HepG2 (cell line): ENCODE data around the gene PTPN18. TPM values are rescaled to one million over a fixed set of nuclear protein-coding genes. Genes with fewer than 3 reads are reported as not detected.
A peak's percentile ranks its signal among the peaks of the same experiment; 100 is the strongest.

Source experiments
- ARID2 ChIP-seq: sonication (generic); formaldehyde crosslinking; IDR thresholded peaks from 2 replicates; pipeline ENCODE4 v1.8.1; 2022; ENCODE audit warnings: mild to moderate bottlenecking, missing genetic modification reagents, borderline replicate concordance
- GATAD1 ChIP-seq: IDR thresholded peaks from 2 replicates; pipeline ENCODE4 v1.6.1; 2016; ENCODE audit warnings: missing genetic modification reagents, missing compliant biosample characterization
- GZF1 ChIP-seq: sonication (generic); formaldehyde crosslinking; IDR thresholded peaks from 2 replicates; pipeline ENCODE4 v1.5.1; 2020; ENCODE audit warnings: mild to moderate bottlenecking, missing genetic modification reagents
- HBP1 ChIP-seq: IDR thresholded peaks from 2 replicates; pipeline ENCODE4 v1.6.1; 2016; ENCODE audit warnings: low read depth, control low read depth
- MAFF ChIP-seq: IDR thresholded peaks from 2 replicates; pipeline ENCODE4 v1.6.1; 2011; ENCODE audit warnings: low read depth, low read length, improper control_type of control experiment
- MYC ChIP-seq: sonication (generic); formaldehyde crosslinking; IDR thresholded peaks from 2 replicates; pipeline ENCODE4 v1.9.0; 2021; ENCODE audit warnings: missing genetic modification reagents, borderline replicate concordance
- NKX3-1 ChIP-seq: sonication (generic); formaldehyde crosslinking; IDR thresholded peaks from 2 replicates; pipeline ENCODE4 v1.5.0; 2020; ENCODE audit warnings: missing genetic modification reagents
- NR1H2 ChIP-seq: sonication (generic); formaldehyde crosslinking; IDR thresholded peaks from 2 replicates; pipeline ENCODE4 v1.8.1; 2022; ENCODE audit warnings: low read depth, missing genetic modification reagents, borderline replicate concordance
- SAFB2 ChIP-seq: sonication (generic); formaldehyde crosslinking; IDR thresholded peaks from 2 replicates; pipeline ENCODE4 v1.5.1; 2020; ENCODE audit warnings: missing genetic modification reagents, low read depth, mild to moderate bottlenecking, borderline replicate concordance
- TBX3 ChIP-seq: fragments of 450-650 bp; IDR thresholded peaks from 2 replicates; pipeline ENCODE4 v1.6.1; 2017; ENCODE audit warnings: antibody characterized with exemption, mild to moderate bottlenecking, inconsistent platforms, borderline replicate concordance
- TOPORS ChIP-seq: sonication (generic); formaldehyde crosslinking; IDR thresholded peaks from 2 replicates; pipeline ENCODE4 v1.8.0; 2023; ENCODE audit warnings: mild to moderate bottlenecking, missing genetic modification reagents
- ZBTB25 ChIP-seq: IDR thresholded peaks from 2 replicates; pipeline ENCODE4 v1.6.1; 2018; ENCODE audit warnings: missing genetic modification reagents
- ZFX ChIP-seq: sonication (generic); formaldehyde crosslinking; IDR thresholded peaks from 2 replicates; pipeline ENCODE4 v1.4.0; 2020; ENCODE audit warnings: mild to moderate bottlenecking, low read depth, missing genetic modification reagents, moderate library complexity
- ZGPAT ChIP-seq: IDR thresholded peaks from 2 replicates; pipeline ENCODE4 v1.6.1; 2016; ENCODE audit warnings: mild to moderate bottlenecking
- ZKSCAN5 ChIP-seq: sonication (generic); formaldehyde crosslinking; IDR thresholded peaks from 2 replicates; pipeline ENCODE4 v1.5.1; 2020; ENCODE audit warnings: mild to moderate bottlenecking, missing genetic modification reagents
- ZMYM4 ChIP-seq: sonication (generic); formaldehyde crosslinking; IDR thresholded peaks from 2 replicates; pipeline ENCODE4 v1.8.1; 2023; ENCODE audit warnings: mild to moderate bottlenecking, missing genetic modification reagents
- ZNF101 ChIP-seq: sonication (generic); formaldehyde crosslinking; IDR thresholded peaks from 2 replicates; pipeline ENCODE4 v1.4.0; 2020; ENCODE audit warnings: mild to moderate bottlenecking, low read depth, missing genetic modification reagents, borderline replicate concordance
- ZNF224 ChIP-seq: sonication (generic); formaldehyde crosslinking; IDR thresholded peaks from 2 replicates; pipeline ENCODE4 v1.5.0; 2020; ENCODE audit warnings: mild to moderate bottlenecking, missing genetic modification reagents
- ZNF251 ChIP-seq: sonication (generic); formaldehyde crosslinking; IDR thresholded peaks from 2 replicates; pipeline ENCODE4 v1.9.0; 2021; ENCODE audit warnings: mild to moderate bottlenecking, missing genetic modification reagents
- polyA plus RNA-seq, 8 experiments: library from polyadenylated mRNA; depleted of rRNA in 3 of 8; stranded (reverse) in 7 of 8; unstranded in 1 of 8; fragments of >200 nt; fragmentation: Illumina TruSeq in 4 of 8; extraction: Trizol in 4 of 8; gene quantifications; 2 replicates each; pipeline versions ENCODE4 v1.2.1 to v1.2.3, GENCODE V29; 2011 to 2016; ENCODE audit warnings: low read depth in 4 of 8, missing spikeins in 1 of 8, mixed read lengths in 1 of 8; ENCODE audit not compliant: insufficient read depth in 1 of 8
- total RNA-seq, 5 experiments: library from RNA; depleted of rRNA; stranded (reverse); fragments of >200 nt; fragmentation: Illumina TruSeq; extraction: Trizol; gene quantifications; 2 replicates each; pipeline ENCODE4 v1.2.3, GENCODE V29; 2016; ENCODE audit warnings: low read depth in 1 of 5
- TF ChIP-seq, protein P1 (sequence below): sonication (generic); formaldehyde crosslinking; IDR thresholded peaks from 2 replicates; pipeline ENCODE4 v1.5.1; 2020; ENCODE audit warnings: missing genetic modification reagents, mild to moderate bottlenecking, borderline replicate concordance

PTPN18 gene
- total and polyA plus RNA-seq, 2 of the 13 experiments (the other 11 are each of a cell fraction or from before 2014, with no cell fraction given), result 14.8 to 39.6 TPM

- TF ChIP-seq ZNF224 (CRISPR knock-in tag) (no peak), ZKSCAN5 (CRISPR knock-in tag) (peak; percentile 75; the same call in 1 of the 2 replicates), ARID2 (CRISPR knock-in tag) (peak; percentile 81; the same call in 1 of the 2 replicates), ZBTB25 (CRISPR knock-in tag) (0 out of 2 replicates have a peak, but pooled peaks have one; percentile 27), TBX3 (no peak), ZFX (0 out of 2 replicates have a peak, but pooled peaks have one; percentile 35), HBP1 (0 out of 2 replicates have a peak, but pooled peaks have one; percentile 25), ZGPAT (CRISPR knock-in tag) (peak; percentile 69; the same call in 1 of the 2 replicates), NKX3-1 (peak; percentile 49; the same call in 1 of the 2 replicates), TOPORS (CRISPR knock-in tag) (peak; percentile 78; the same call in 1 of the 2 replicates), ZMYM4 (peak; percentile 77), MAFF (no peak), ZNF251 (no peak), GZF1 (CRISPR knock-in tag) (0 out of 2 replicates have a peak, but pooled peaks have one; percentile 44), ZNF101 (no peak), SAFB2 (CRISPR knock-in tag) (peak; percentile 85), GATAD1 (CRISPR knock-in tag) (peak; percentile 63; the same call in 1 of the 2 replicates), NR1H2 (no peak), MYC (CRISPR knock-in tag) (peak; percentile 77; the same call in 1 of the 2 replicates)
- TF ChIP-seq, protein P1, sequence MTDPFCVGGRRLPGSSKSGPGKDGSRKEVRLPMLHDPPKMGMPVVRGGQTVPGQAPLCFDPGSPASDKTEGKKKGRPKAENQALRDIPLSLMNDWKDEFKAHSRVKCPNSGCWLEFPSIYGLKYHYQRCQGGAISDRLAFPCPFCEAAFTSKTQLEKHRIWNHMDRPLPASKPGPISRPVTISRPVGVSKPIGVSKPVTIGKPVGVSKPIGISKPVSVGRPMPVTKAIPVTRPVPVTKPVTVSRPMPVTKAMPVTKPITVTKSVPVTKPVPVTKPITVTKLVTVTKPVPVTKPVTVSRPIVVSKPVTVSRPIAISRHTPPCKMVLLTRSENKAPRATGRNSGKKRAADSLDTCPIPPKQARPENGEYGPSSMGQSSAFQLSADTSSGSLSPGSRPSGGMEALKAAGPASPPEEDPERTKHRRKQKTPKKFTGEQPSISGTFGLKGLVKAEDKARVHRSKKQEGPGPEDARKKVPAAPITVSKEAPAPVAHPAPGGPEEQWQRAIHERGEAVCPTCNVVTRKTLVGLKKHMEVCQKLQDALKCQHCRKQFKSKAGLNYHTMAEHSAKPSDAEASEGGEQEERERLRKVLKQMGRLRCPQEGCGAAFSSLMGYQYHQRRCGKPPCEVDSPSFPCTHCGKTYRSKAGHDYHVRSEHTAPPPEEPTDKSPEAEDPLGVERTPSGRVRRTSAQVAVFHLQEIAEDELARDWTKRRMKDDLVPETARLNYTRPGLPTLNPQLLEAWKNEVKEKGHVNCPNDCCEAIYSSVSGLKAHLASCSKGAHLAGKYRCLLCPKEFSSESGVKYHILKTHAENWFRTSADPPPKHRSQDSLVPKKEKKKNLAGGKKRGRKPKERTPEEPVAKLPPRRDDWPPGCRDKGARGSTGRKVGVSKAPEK (CRISPR knock-in tag), result peak; percentile 72; the same call in 1 of the 2 replicates
These were observed 18.8 kb upstream of the PTPN18 start (continued) for GRCh38 chr2:130336877-130337734.
